Brain microvascular endothelial cell (primary cell): Measurements from ENCODE around the gene POPDC3.

ENCODE experiments used
- DNase-seq: peaks from one replicate; pipeline ENCODE4 v3.0.0-alpha.2; 2020
- H3K27ac ChIP-seq: fragments of 250-450 bp; sonication (Bioruptor Pico); 2 replicates; pipeline ENCODE4 v1.5.1; 2020; ENCODE audit warnings: mild to moderate bottlenecking, moderate library complexity
- H3K27me3 ChIP-seq: fragments of 250-450 bp; sonication (Bioruptor Pico); replicated peaks from 2 replicates; pipeline ENCODE4 v1.5.1; 2020; ENCODE audit warnings: mild to moderate bottlenecking
- H3K36me3 ChIP-seq: fragments of 250-450 bp; sonication (Bioruptor Pico); replicated peaks from 2 replicates; pipeline ENCODE4 v1.5.1; 2020; ENCODE audit warnings: mild to moderate bottlenecking
- H3K4me3 ChIP-seq: 2 replicates; pipeline ENCODE4 v1.5.1; 2011; ENCODE audit warnings: low read depth, mild to moderate bottlenecking, control low read depth, low read length, moderate library complexity
- CTCF ChIP-seq: IDR thresholded peaks from 2 replicates; pipeline ENCODE4 v1.5.1; 2011; ENCODE audit warnings: low read depth, mild to moderate bottlenecking, moderate library complexity, low read length, control low read depth, inconsistent platforms; ENCODE audit errors: missing control alignments
- in situ Hi-C: cut with HindIII; loops from 2 replicates; pipeline ENCODE4 v1.10.0; 2017; ENCODE audit warnings: low sequenced_read_pairs, low pct_ligation_motif_present

Gene POPDC3

GRCh38 chr6:105108631-105109262 is 71.1 kb downstream of the POPDC3 start:
- in situ Hi-C loops: loop anchor here (25.0 kb wide), 1 partner anchor 279 kb away; no protein-coding TSS in a partner anchor
- Histone ChIP-seq H3K36me3 (no peaks in the 10 kb centered on the region), H3K27me3 (no peaks in the 10 kb centered on the region), H3K4me3 (no peak overlapping the region), H3K27ac (no peak overlapping the region)
- no peak for DNase-seq
- no peak for TF ChIP-seq CTCF
